ENCODE measurements around the gene ANKRD63.

DNA sequence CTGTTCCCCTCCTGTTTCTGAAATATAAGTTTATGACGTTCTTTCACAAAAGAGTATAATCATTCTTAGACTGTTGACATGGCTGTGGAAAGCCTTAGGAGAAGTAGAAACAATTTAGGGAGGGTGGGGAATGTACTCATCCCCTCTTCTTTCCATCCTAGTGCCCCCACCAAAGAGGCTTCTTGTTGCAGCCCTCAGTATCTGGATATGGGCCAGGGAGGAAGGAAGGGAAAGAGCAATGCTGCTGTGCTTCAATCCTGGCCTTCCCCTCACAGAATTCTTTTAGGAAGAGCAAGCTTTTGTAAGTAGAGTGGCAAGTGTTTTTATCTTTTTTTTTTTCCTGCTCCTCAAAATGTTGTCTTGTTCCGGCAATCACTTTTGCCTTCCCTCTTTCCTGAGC lies 42.3 kb upstream of the ANKRD63 start:
- TF ChIP-seq, protein P1, sequence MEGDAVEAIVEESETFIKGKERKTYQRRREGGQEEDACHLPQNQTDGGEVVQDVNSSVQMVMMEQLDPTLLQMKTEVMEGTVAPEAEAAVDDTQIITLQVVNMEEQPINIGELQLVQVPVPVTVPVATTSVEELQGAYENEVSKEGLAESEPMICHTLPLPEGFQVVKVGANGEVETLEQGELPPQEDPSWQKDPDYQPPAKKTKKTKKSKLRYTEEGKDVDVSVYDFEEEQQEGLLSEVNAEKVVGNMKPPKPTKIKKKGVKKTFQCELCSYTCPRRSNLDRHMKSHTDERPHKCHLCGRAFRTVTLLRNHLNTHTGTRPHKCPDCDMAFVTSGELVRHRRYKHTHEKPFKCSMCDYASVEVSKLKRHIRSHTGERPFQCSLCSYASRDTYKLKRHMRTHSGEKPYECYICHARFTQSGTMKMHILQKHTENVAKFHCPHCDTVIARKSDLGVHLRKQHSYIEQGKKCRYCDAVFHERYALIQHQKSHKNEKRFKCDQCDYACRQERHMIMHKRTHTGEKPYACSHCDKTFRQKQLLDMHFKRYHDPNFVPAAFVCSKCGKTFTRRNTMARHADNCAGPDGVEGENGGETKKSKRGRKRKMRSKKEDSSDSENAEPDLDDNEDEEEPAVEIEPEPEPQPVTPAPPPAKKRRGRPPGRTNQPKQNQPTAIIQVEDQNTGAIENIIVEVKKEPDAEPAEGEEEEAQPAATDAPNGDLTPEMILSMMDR (IDR thresholded peaks at IDR 0.05): no peak
- no peak for TF ChIP-seq EZH2 (IDR thresholded peaks at IDR 0.05; ENCODE audit: borderline replicate concordance, insufficient read depth, low read depth, low read length, poor library complexity, severe bottlenecking)

Measured in B cell (primary cell).